NT2/D1 (cell line): ENCODE results near the gene BMP6.
"Not testable (repeated sequence)": the region's sequence is repeated elsewhere in the genome, so short reads cannot be mapped to it uniquely, and the experiment has no call there.

Experiments
- DNase-seq: peaks from one replicate; pipeline ENCODE4 v3.0.0-alpha.2; 2011; ENCODE audit warnings: low read depth, low spot score
- H3K27me3 ChIP-seq: 2 replicates; pipeline ENCODE4 v1.6.0; 2011; ENCODE audit warnings: mild to moderate bottlenecking; ENCODE audit not compliant: insufficient read length, insufficient read depth
- H3K36me3 ChIP-seq: 2 replicates; pipeline ENCODE4 v1.6.1; 2011; ENCODE audit warnings: mild to moderate bottlenecking, low read length, mixed read lengths; ENCODE audit not compliant: insufficient read depth, insufficient read length
- H3K4me1 ChIP-seq: 2 replicates; pipeline ENCODE4 v1.5.1; 2011; ENCODE audit not compliant: insufficient read depth, insufficient read length
- H3K4me3 ChIP-seq: 2 replicates; pipeline ENCODE4 v1.5.1; 2011; ENCODE audit warnings: low read depth; ENCODE audit not compliant: insufficient read length
- H3K9ac ChIP-seq: 2 replicates; pipeline ENCODE4 v1.6.0; 2011; ENCODE audit warnings: low read depth; ENCODE audit not compliant: insufficient read length
- H3K9me3 ChIP-seq: 2 replicates; pipeline ENCODE4 v1.5.1; 2011; ENCODE audit warnings: mild to moderate bottlenecking, low read length; ENCODE audit not compliant: insufficient read depth
- SUZ12 ChIP-seq: IDR thresholded peaks from 2 replicates; pipeline ENCODE4 v1.6.1; 2011; ENCODE audit not compliant: insufficient read length, insufficient read depth; ENCODE audit errors: extremely low read depth
- YY1 ChIP-seq: IDR thresholded peaks from 2 replicates; pipeline ENCODE4 v1.6.1; 2011; ENCODE audit not compliant: insufficient read length, insufficient read depth
- ZNF274 ChIP-seq: IDR thresholded peaks from 2 replicates; pipeline ENCODE4 v1.6.1; 2011; ENCODE audit warnings: mild to moderate bottlenecking, low read depth, low read length

Gene BMP6

GRCh38 chr6:7886132-7886531 is 160.2 kb downstream of the BMP6 start:
- Histone ChIP-seq H3K9ac (no peak overlapping the region), H3K4me3 (no peak overlapping the region), H3K9me3 (no peaks in the 10 kb centered on the region), H3K36me3 (peaks cover 98% of the 10 kb centered on the region), H3K4me1 (no peaks in the 10 kb centered on the region), H3K27me3 (no peaks in the 10 kb centered on the region)
- no peak for DNase-seq
- TF ChIP-seq ZNF274 (no peak), YY1 (no peak), SUZ12 (no peak)

GRCh38 chr6:7887278-7887991 is 161.5 kb downstream of the BMP6 start:
- TF ChIP-seq SUZ12 (no peak), ZNF274 (no peak), YY1 (no peak)
- Histone ChIP-seq H3K4me1 (no peaks in the 10 kb centered on the region), H3K27me3 (no peaks in the 10 kb centered on the region), H3K9ac (no peak overlapping the region), H3K36me3 (peaks cover 96% of the 10 kb centered on the region), H3K4me3 (no peak overlapping the region), H3K9me3 (no peaks in the 10 kb centered on the region)
- DNase-seq: no peak

- Histone ChIP-seq H3K36me3 (peaks cover 95% of the 10 kb centered on the region), H3K9me3 (no peaks in the 10 kb centered on the region), H3K4me1 (no peaks in the 10 kb centered on the region), H3K4me3 (no peak overlapping the region), H3K9ac (no peak overlapping the region), H3K27me3 (no peaks in the 10 kb centered on the region)
- no peak for DNase-seq
- TF ChIP-seq ZNF274 (no peak), YY1 (no peak), SUZ12 (no peak)
Observed at GRCh38 chr6:7888587-7889357, 162.9 kb downstream of the BMP6 start.

GRCh38 chr6:7891078-7891872 is 165.4 kb downstream of the BMP6 start:
- H3K4me1 ChIP-seq: no peaks in the 10 kb centered on the region
- no peak overlapping the region for H3K9ac ChIP-seq
- peaks cover 95% of the 10 kb centered on the region for H3K36me3 ChIP-seq
- TF ChIP-seq ZNF274: no peak
- no peak for TF ChIP-seq YY1
- no peak for TF ChIP-seq SUZ12
- no peaks in the 10 kb centered on the region for H3K27me3 ChIP-seq
- no peak overlapping the region for H3K4me3 ChIP-seq
- DNase-seq: no peak
- no peaks in the 10 kb centered on the region for H3K9me3 ChIP-seq

- DNase-seq, H3K9ac ChIP-seq, H3K27me3 ChIP-seq, H3K9me3 ChIP-seq, H3K4me1 ChIP-seq, H3K4me3 ChIP-seq: not testable (repeated sequence)
- H3K36me3 ChIP-seq: peaks cover 95% of the 10 kb centered on the region
Observed at GRCh38 chr6:7892367-7892766, 166.5 kb downstream of the BMP6 start.

- TF ChIP-seq SUZ12 (no peak), YY1 (no peak), ZNF274 (no peak)
- peaks cover 95% of the 10 kb centered on the region for H3K36me3 ChIP-seq
- no peaks in the 10 kb centered on the region for H3K9me3 ChIP-seq
- no peaks in the 10 kb centered on the region for H3K27me3 ChIP-seq
- no peaks in the 10 kb centered on the region for H3K4me1 ChIP-seq
- H3K4me3 ChIP-seq: no peak overlapping the region
- no peak for DNase-seq
- H3K9ac ChIP-seq: no peak overlapping the region
Observed at GRCh38 chr6:7893342-7893741, 167.4 kb downstream of the BMP6 start.
